ENCODE results near the gene HIF3A. TPM values are rescaled to one million over a fixed set of nuclear protein-coding genes. Genes with fewer than 3 reads are reported as not detected.

The HIF3A gene
- total RNA-seq, 4 donors from 2014 or later = 33.3 to 222 (median 60.3) TPM

DNA sequence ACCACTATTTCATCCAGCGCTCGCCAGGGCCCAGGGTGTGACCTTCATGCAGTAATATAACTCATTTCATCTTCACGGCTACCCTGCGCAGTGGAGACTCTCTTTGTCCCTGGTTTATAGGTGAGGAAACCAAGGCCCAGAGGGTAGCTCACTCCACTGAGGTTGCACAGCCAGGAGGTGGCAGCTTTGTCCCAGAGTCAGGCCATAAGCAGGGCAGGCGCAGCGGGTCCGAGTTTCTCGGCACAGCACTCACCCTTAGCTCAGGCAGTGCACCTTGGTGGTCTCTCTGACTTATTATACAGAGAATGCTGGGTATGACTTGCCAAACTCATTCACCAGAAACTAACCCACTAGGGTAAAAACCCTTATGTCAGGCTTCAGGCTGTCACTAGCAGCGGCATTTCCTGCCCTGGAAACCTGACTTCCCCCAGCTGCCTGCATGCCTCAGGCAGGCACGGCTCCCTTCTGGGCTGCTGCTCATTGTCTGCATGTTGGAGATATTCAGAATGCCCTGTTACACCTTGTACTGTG is 74.6 kb downstream of the HIF3A start:
- TF ChIP-seq, protein P1, sequence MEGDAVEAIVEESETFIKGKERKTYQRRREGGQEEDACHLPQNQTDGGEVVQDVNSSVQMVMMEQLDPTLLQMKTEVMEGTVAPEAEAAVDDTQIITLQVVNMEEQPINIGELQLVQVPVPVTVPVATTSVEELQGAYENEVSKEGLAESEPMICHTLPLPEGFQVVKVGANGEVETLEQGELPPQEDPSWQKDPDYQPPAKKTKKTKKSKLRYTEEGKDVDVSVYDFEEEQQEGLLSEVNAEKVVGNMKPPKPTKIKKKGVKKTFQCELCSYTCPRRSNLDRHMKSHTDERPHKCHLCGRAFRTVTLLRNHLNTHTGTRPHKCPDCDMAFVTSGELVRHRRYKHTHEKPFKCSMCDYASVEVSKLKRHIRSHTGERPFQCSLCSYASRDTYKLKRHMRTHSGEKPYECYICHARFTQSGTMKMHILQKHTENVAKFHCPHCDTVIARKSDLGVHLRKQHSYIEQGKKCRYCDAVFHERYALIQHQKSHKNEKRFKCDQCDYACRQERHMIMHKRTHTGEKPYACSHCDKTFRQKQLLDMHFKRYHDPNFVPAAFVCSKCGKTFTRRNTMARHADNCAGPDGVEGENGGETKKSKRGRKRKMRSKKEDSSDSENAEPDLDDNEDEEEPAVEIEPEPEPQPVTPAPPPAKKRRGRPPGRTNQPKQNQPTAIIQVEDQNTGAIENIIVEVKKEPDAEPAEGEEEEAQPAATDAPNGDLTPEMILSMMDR (IDR thresholded peaks at IDR 0.05; ENCODE audit: low read depth) = no peak

DNA sequence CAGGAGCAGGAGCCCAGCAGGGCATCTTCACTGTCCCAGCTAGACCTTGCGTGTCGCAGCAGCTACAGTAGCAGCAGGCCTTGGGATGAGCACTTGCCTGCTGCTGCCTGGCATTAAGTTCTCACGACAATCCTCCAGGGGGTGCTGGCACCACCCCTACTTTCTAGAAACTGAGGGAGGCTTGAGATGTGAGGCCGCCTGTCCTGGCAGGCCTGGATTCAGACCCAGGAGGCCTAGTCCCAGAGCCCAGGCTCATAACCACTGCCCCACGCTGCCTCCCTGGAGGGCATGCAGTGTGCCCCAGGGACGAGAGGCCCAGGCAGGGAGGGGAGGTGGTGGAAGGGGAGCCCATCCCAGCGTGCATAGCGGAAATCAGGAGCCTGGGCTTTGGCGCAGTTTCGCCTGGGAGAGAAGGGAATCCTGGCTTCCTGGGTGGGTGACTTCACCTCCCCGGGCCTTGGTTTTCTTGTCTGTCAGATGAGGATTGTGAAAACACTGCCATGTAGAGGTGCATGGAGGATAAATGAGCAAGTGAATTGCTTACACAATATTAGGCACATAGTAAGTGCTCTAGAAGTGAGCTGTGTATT is 76.2 kb downstream of the HIF3A start:
- TF ChIP-seq, protein P1 (IDR thresholded peaks at IDR 0.05; ENCODE audit: low read depth) = no peak

DNA sequence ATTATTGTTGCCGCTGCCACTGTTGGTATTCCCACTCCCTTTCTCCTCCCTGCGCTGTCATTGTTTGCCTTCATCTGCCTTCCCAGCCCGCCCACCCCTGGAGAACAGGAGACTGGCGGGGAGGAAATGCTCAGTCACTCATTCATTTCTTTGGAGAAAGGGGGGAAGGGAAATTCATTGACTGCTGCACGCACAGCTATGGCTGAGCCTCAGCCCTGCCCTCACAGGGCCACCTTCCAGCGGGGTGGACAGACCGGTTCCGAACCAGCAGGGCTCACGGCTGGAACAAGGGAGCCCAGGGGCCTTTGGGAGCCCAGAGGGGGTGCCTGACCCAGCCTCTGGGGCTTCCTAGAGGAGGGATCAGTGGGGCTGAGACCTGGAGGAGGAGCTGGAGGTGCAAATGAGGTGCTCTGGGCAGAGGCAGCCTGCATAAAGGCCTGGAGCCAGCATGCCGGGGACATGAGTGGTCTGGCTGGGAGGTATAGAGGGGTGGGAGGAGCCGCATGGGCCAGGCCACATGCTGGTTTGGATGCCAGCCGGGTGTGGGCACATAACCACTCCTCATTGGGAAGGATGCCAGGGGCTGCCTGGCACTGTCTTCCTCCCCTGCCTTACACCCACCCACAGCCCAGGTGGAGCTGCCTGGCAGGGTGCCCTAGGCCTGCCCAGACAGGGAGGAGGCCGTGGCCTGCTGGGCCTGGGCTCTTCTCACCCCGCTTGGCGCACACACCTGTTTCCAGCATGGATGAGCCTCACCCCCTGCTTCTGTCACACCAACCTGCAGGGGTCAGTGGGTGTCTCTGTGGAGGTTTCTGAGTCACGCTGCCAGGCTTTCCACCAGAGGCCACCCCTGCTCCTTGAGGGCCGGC is 76.9 kb downstream of the HIF3A start:
- TF ChIP-seq, protein P1 (IDR thresholded peaks at IDR 0.05; ENCODE audit: low read depth) = no peak

DNA sequence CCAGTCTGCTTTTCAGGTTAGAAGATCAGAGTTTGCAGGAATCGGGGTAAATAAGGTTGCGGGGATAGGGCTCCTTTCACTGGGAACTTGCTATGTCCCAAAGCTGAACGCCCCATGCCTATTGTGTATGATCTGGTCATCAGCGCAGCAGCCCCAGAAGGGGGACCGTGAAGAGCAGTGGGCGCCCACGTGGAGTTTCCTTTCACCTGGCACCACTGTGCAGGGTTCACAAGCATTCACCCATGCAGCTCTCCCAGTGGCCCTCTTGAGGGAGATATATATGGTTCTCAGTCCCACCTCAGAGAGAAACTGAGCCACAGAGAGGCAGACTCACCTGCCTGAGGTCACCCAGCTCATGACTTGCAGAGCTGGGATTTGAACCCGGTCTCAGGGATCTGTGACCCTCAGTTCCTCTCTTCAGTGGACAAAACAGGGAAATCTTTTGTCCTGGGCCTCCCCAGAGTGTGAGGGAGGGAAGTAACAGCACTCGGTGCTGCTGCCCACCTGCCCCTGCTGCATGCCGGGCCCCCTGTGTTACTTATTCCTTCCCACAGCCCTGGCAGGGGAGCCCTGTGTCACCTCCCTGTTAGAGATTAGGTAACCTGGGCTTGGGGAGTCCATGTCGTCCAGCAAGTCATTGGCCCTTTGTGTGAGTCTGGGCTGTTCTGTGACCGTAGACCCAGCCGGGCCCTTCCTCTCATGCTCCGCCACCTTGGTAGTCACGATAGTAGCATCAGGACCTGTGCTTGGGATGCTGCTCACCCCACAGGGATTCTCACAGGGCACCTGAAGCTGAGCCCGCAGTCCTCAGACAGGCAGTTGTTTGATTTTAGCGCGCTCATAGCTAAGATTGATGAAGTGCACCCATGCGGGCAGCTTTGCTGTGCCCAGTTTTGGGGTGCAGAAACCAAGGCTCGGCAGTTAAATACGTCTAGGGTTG is 78.0 kb downstream of the HIF3A start:
- TF ChIP-seq, protein P1 (IDR thresholded peaks at IDR 0.05; ENCODE audit: low read depth) = no peak

DNA sequence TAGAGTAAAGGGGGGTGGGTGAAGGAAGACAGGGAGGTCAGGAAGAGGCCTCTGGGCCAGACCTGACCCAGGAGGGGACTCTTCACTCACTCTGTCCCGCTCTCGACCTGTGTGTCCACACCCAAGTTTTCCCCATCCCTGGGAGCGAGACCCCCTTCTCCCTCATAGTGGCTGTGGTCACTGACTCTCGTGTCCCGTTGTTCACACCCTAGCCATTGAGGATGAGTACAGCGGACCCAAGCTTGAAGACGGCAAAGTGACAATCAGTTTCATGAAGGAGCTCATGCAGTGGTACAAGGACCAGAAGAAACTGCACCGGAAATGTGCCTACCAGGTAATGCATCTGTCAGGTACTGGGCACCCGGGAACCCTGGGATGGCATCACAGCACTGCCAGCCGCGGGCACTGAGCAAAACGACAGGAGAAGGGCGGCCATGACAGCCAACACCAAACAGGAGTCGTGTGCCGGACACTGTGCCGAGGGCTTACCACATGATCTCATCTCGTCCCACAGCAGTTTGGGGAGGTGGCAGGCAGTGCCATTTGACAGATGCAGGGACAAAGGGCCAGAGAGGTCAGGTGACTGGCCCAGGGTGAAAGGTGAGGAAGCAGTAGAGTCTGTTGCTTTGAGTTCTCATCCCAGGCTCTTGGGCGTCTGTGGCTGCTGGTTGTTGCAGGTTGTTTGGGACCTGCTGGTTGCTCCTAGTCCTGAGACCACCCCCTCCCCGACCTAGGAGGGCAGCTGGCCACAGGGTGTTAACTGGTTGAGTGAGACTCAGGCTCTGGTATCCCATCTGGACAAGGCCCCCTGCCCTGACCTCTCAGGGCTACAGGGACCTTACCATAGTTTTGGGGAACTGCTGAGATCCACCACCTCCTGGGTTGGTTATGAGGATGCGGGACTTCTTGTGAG is 79.7 kb downstream of the HIF3A start:
- TF ChIP-seq, protein P1 (IDR thresholded peaks at IDR 0.05; ENCODE audit: low read depth) = no peak

DNA sequence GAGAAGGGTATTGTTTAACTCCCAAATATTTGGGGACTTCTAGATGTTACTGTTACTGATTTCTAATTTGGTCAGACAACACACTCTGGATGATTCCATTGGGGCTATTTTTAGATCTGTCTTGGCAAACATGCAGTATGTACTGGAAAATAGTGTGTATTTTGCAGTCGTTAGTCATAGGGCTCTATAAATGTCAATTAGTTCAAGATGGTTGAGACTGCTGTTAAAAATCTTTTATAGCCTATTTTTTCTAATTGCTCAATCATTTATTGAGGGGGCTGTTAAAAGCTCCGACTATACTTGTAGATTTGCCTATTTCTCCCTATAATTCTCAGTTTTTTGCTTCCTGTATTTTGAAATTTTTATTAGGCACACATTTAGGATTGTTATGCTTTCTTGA is 81.4 kb downstream of the HIF3A start:
- TF ChIP-seq, protein P1 (IDR thresholded peaks at IDR 0.05; ENCODE audit: low read depth) = no peak

Data from subcutaneous adipose tissue (tissue), 4 donors.